GM23338 (cell line): ENCODE data around the gene CCNI2. TPM values are rescaled to one million over a fixed set of nuclear protein-coding genes. Genes with fewer than 3 reads are reported as not detected.

Source experiments
- ATAC-seq: fragments of 200-7000 bp; cut with Tn5 transposase; 3 replicates; pipeline ENCODE4 v1.9.1; 2020
- DNase-seq: peaks from one replicate; pipeline ENCODE4 v3.0.0-alpha.2; 2015; ENCODE audit warnings: low spot score
- H2AFZ ChIP-seq: fragments of 200-600 bp; sonication (generic); 2 replicates; pipeline ENCODE4 v1.8.0; 2016; ENCODE audit warnings: antibody characterized with exemption, mild to moderate bottlenecking, moderate library complexity
- H3F3A ChIP-seq: fragments of 200-600 bp; sonication (generic); replicated peaks from 2 replicates; pipeline ENCODE4 v1.8.0; 2017; ENCODE audit warnings: antibody characterized with exemption, mixed run types, low read depth
- H3K27ac ChIP-seq: fragments of 200-600 bp; sonication (generic); 2 replicates; pipeline ENCODE4 v1.6.1; 2016; ENCODE audit warnings: low read depth
- H3K27me3 ChIP-seq: fragments of 200-600 bp; sonication (generic); 2 replicates; pipeline ENCODE4 v1.8.0; 2016; ENCODE audit warnings: mild to moderate bottlenecking, mixed run types, moderate library complexity; ENCODE audit not compliant: insufficient read depth
- H3K36me3 ChIP-seq: fragments of 200-600 bp; sonication (generic); 2 replicates; pipeline ENCODE4 v1.8.0; 2016; ENCODE audit warnings: mild to moderate bottlenecking; ENCODE audit not compliant: insufficient read depth
- H3K4me1 ChIP-seq: fragments of 200-600 bp; sonication (generic); 2 replicates; pipeline ENCODE4 v1.8.0; 2016; ENCODE audit warnings: mild to moderate bottlenecking, moderate library complexity; ENCODE audit not compliant: insufficient read depth
- H3K4me2 ChIP-seq: fragments of 200-600 bp; sonication (generic); 2 replicates; pipeline ENCODE4 v1.7.1; 2017; ENCODE audit warnings: mixed run types
- H3K4me3 ChIP-seq: fragments of 200-600 bp; sonication (generic); 2 replicates; pipeline ENCODE4 v1.6.1; 2016; ENCODE audit warnings: mixed run types
- H3K79me2 ChIP-seq: fragments of 200-600 bp; sonication (generic); replicated peaks from 2 replicates; pipeline ENCODE4 v1.8.0; 2017; ENCODE audit warnings: mild to moderate bottlenecking; ENCODE audit not compliant: insufficient read depth
- H3K9me2 ChIP-seq: fragments of 200-600 bp; sonication (generic); 2 replicates; pipeline ENCODE4 v1.8.0; 2017; ENCODE audit not compliant: insufficient read depth
- H4K20me1 ChIP-seq: fragments of 200-600 bp; sonication (generic); replicated peaks from 2 replicates; pipeline ENCODE4 v1.8.0; 2017; ENCODE audit warnings: mild to moderate bottlenecking; ENCODE audit not compliant: insufficient read depth
- H3K27ac Mint-ChIP-seq: 2 replicates; pipeline ENCODE4 v1.8.0; 2020; ENCODE audit warnings: inconsistent platforms, mild to moderate bottlenecking, moderate library complexity, mixed read lengths
- H3K27me3 Mint-ChIP-seq: 3 replicates; pipeline ENCODE4 v1.8.0; 2022; ENCODE audit warnings: low read depth, mild to moderate bottlenecking, moderate library complexity, mixed read lengths, inconsistent platforms; ENCODE audit not compliant: insufficient read depth, poor library complexity
- H3K36me3 Mint-ChIP-seq: 3 replicates; pipeline ENCODE4 v1.8.0; 2021; ENCODE audit warnings: low read depth, mild to moderate bottlenecking, inconsistent platforms, moderate library complexity, mixed read lengths
- H3K4me1 Mint-ChIP-seq: 3 replicates; pipeline ENCODE4 v1.8.0; 2020; ENCODE audit warnings: mild to moderate bottlenecking, inconsistent platforms, mixed read lengths
- H3K4me3 Mint-ChIP-seq: 3 replicates; pipeline ENCODE4 v1.8.0; 2021; ENCODE audit warnings: moderate library complexity, mild to moderate bottlenecking, inconsistent platforms, mixed read lengths
- H3K9me3 Mint-ChIP-seq: 3 replicates; pipeline ENCODE4 v1.8.0; 2020; ENCODE audit warnings: moderate library complexity, mild to moderate bottlenecking, inconsistent platforms, mixed read lengths
- JUNB ChIP-seq: IDR thresholded peaks from one replicate; pipeline ENCODE4 v1.6.1; 2016; ENCODE audit warnings: antibody characterized with exemption; ENCODE audit not compliant: unreplicated experiment
- POLR2AphosphoS5 ChIP-seq: IDR thresholded peaks from 2 replicates; pipeline ENCODE4 v1.6.1; 2016; ENCODE audit warnings: antibody characterized with exemption, low read depth
- ZNF114 ChIP-seq: fragments of 250-450 bp; sonication (Bioruptor Pico); IDR thresholded peaks from 2 replicates; pipeline ENCODE4 v1.5.0; 2020; ENCODE audit warnings: mild to moderate bottlenecking, moderate library complexity
- ZNF462 ChIP-seq: fragments of 250-450 bp; sonication (Bioruptor Pico); IDR thresholded peaks from 2 replicates; pipeline ENCODE4 v1.5.0; 2020; ENCODE audit warnings: mild to moderate bottlenecking, moderate library complexity
- polyA plus RNA-seq: library from polyadenylated mRNA; unstranded; fragments of >200 nt; fragmentation: Nextera tagmentation; extraction: Ambion mirVana; gene quantifications from 2 replicates; pipeline ENCODE4 v1.2.1, GENCODE V29; 2016
- total RNA-seq: library from RNA; depleted of rRNA; stranded (reverse); fragments of >200 nt; shearing (Covaris generic); gene quantifications from 2 replicates; pipeline ENCODE4 v1.2.3, GENCODE V29; 2014
- TF ChIP-seq, protein P1 (sequence below): IDR thresholded peaks from one replicate; pipeline ENCODE4 v1.6.1; 2018; ENCODE audit warnings: antibody characterized with exemption; ENCODE audit not compliant: unreplicated experiment
- TF ChIP-seq, protein P2 (sequence below): IDR thresholded peaks from 2 replicates; pipeline ENCODE4 v1.6.1; 2016; ENCODE audit warnings: antibody characterized with exemption

The CCNI2 gene
- total and polyA plus RNA-seq, 2 experiments from 2014 or later, result 0.55 to 2.5 TPM

- TF ChIP-seq ZNF462 (CRISPR knock-in tag) (no peak), JUNB (no peak), POLR2AphosphoS5 (no peak)
- TF ChIP-seq, protein P1, sequence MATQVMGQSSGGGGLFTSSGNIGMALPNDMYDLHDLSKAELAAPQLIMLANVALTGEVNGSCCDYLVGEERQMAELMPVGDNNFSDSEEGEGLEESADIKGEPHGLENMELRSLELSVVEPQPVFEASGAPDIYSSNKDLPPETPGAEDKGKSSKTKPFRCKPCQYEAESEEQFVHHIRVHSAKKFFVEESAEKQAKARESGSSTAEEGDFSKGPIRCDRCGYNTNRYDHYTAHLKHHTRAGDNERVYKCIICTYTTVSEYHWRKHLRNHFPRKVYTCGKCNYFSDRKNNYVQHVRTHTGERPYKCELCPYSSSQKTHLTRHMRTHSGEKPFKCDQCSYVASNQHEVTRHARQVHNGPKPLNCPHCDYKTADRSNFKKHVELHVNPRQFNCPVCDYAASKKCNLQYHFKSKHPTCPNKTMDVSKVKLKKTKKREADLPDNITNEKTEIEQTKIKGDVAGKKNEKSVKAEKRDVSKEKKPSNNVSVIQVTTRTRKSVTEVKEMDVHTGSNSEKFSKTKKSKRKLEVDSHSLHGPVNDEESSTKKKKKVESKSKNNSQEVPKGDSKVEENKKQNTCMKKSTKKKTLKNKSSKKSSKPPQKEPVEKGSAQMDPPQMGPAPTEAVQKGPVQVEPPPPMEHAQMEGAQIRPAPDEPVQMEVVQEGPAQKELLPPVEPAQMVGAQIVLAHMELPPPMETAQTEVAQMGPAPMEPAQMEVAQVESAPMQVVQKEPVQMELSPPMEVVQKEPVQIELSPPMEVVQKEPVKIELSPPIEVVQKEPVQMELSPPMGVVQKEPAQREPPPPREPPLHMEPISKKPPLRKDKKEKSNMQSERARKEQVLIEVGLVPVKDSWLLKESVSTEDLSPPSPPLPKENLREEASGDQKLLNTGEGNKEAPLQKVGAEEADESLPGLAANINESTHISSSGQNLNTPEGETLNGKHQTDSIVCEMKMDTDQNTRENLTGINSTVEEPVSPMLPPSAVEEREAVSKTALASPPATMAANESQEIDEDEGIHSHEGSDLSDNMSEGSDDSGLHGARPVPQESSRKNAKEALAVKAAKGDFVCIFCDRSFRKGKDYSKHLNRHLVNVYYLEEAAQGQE, result no peak
These were observed 19.9 kb downstream of the CCNI2 start (continued) for GRCh38 chr5:132767150-132767549.

DNA sequence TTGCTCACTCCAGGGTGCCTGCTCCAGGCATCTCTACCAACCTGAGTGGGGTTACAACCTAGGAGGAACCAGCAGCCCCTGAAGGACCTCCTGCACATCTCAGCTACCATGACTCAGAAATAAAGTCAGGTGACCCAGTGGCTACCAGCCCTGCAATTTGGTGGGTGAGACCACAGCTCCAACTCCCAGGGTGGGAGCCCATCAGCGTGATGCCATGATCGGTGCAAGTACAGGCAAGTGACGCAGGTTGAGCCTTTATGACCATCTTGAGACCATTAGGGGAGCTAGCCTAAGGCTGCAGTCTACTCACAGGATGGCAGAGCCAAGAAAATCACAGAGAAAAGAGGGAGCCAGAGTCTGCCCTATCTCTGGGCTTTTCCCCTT is 21.3 kb downstream of the CCNI2 start:
- H3K27me3 Mint-ChIP-seq, result peaks cover 15% of the 10 kb centered on the region
- no peaks in the 10 kb centered on the region for H4K20me1 ChIP-seq
- peaks cover 11% of the 10 kb centered on the region; the same call in 1 of the 3 replicates for H3K36me3 Mint-ChIP-seq
- H2AFZ ChIP-seq, result no peak overlapping the region
- ATAC-seq (no peak), DNase-seq (no peak)
- H3K27ac Mint-ChIP-seq, result no peak overlapping the region
- peaks cover 16% of the 10 kb centered on the region for H3K4me1 Mint-ChIP-seq
- no peaks in the 10 kb centered on the region for H3K36me3 ChIP-seq
- H3K9me3 Mint-ChIP-seq, result no peaks in the 10 kb centered on the region
- peaks cover 2% of the 10 kb centered on the region; the same call in 1 of the 2 replicates for H3K9me2 ChIP-seq
- H3K4me3 Mint-ChIP-seq, result no peak overlapping the region
- H3F3A ChIP-seq, result no peaks in the 10 kb centered on the region
- no peak overlapping the region for H3K27ac ChIP-seq
- H3K4me3 ChIP-seq, result no peak overlapping the region
- H3K79me2 ChIP-seq, result 0 out of 2 replicates have a peak, but pooled peaks cover 4% of the 10 kb centered on the region
- peaks cover 7% of the 10 kb centered on the region; the same call in 1 of the 2 replicates for H3K4me1 ChIP-seq
- H3K27me3 ChIP-seq, result no peaks in the 10 kb centered on the region
- no peak overlapping the region for H3K4me2 ChIP-seq
- no peak for TF ChIP-seq JUNB
- TF ChIP-seq, protein P2, sequence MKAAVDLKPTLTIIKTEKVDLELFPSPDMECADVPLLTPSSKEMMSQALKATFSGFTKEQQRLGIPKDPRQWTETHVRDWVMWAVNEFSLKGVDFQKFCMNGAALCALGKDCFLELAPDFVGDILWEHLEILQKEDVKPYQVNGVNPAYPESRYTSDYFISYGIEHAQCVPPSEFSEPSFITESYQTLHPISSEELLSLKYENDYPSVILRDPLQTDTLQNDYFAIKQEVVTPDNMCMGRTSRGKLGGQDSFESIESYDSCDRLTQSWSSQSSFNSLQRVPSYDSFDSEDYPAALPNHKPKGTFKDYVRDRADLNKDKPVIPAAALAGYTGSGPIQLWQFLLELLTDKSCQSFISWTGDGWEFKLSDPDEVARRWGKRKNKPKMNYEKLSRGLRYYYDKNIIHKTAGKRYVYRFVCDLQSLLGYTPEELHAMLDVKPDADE, result no peak
- TF ChIP-seq ZNF114 (CRISPR knock-in tag), result no peak
